NB4 (cell line): ENCODE measurements around the gene PPP1R14C.

ENCODE experiments used
- DNase-seq: peaks from one replicate; pipeline ENCODE4 v3.0.0; 2010; ENCODE audit warnings: low read depth
- H3K4me3 ChIP-seq: one replicate; pipeline ENCODE4 v1.5.1; 2011; ENCODE audit warnings: mild to moderate bottlenecking, low read depth, low read length, moderate library complexity
- MYC ChIP-seq: IDR thresholded peaks from 2 replicates; pipeline ENCODE4 v1.6.1; 2011; ENCODE audit warnings: low read depth, low read length
- POLR2A ChIP-seq: IDR thresholded peaks from 2 replicates; pipeline ENCODE4 v1.6.1; 2011; ENCODE audit warnings: mild to moderate bottlenecking; ENCODE audit not compliant: insufficient read length; ENCODE audit errors: extremely low read depth
- TF ChIP-seq, protein P1 (sequence below): IDR thresholded peaks from 2 replicates; pipeline ENCODE4 v1.6.1; 2011; ENCODE audit warnings: low read depth, low read length
- TF ChIP-seq, protein P2 (sequence below): IDR thresholded peaks from one replicate; pipeline ENCODE4 v1.5.1; 2012; ENCODE audit warnings: low read depth, low read length

The PPP1R14C gene

GRCh38 chr6:150100745-150101144, 42.1 kb upstream of the PPP1R14C start:
- no peak for DNase-seq
- TF ChIP-seq MYC, result no peak
- no peak overlapping the region for H3K4me3 ChIP-seq

- H3K4me3 ChIP-seq, result no peak overlapping the region
- no peak for DNase-seq
- no peak for TF ChIP-seq POLR2A
- TF ChIP-seq MYC, result no peak
- TF ChIP-seq, protein P1, sequence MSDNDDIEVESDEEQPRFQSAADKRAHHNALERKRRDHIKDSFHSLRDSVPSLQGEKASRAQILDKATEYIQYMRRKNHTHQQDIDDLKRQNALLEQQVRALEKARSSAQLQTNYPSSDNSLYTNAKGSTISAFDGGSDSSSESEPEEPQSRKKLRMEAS, result no peak
Measured at GRCh38 chr6:150102750-150103270, 40.0 kb upstream of the PPP1R14C start.

DNA sequence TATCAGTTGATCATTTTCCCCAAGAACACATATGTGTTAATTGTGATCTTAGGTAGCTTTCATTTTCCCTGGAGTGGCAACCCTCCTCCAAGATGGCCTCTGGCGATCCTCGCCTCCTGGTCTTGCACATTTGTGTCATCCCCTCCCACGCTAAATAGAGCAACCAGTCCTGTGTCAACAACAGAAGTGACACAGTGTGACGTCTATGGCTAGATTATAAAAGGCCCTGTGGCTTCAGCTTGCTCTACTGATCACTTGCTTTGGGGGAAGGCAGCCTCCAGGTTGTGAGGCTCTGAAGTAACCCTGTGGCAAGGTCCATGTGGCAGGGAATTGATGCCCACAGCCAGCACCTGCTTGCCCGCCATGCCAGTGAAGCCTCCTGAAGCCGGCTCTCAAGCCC, 30.6 kb upstream of the PPP1R14C start:
- no peak for TF ChIP-seq POLR2A
- TF ChIP-seq, protein P2, sequence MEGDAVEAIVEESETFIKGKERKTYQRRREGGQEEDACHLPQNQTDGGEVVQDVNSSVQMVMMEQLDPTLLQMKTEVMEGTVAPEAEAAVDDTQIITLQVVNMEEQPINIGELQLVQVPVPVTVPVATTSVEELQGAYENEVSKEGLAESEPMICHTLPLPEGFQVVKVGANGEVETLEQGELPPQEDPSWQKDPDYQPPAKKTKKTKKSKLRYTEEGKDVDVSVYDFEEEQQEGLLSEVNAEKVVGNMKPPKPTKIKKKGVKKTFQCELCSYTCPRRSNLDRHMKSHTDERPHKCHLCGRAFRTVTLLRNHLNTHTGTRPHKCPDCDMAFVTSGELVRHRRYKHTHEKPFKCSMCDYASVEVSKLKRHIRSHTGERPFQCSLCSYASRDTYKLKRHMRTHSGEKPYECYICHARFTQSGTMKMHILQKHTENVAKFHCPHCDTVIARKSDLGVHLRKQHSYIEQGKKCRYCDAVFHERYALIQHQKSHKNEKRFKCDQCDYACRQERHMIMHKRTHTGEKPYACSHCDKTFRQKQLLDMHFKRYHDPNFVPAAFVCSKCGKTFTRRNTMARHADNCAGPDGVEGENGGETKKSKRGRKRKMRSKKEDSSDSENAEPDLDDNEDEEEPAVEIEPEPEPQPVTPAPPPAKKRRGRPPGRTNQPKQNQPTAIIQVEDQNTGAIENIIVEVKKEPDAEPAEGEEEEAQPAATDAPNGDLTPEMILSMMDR, result no peak
- no peak for TF ChIP-seq MYC
- TF ChIP-seq, protein P1, result no peak
- no peak for DNase-seq
- no peak overlapping the region for H3K4me3 ChIP-seq

DNA sequence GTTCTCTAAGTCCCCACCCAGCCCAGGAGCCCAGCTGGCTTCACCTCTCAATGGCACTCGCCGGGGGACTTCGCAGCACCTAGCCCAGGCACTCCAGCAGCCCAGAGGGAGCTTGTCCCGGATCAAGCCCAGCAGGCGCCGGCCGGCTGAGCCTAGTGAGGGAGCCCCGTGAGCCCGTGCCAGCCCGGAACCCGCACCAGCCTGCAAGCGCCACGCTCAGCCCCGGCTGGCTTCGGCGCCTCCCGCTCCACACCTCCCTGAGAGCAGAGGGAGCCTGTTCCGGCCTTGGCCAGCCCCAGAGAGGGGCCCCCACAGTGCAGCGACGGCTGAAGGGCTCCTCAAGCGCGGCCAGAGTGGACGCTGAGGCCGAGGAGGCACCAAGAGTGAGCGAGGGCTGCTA, 27.1 kb upstream of the PPP1R14C start:
- no peak for DNase-seq
- TF ChIP-seq, protein P1, result no peak
- no peak for TF ChIP-seq POLR2A
- no peak for TF ChIP-seq MYC
- TF ChIP-seq, protein P2, result no peak
- H3K4me3 ChIP-seq, result no peak overlapping the region

DNA sequence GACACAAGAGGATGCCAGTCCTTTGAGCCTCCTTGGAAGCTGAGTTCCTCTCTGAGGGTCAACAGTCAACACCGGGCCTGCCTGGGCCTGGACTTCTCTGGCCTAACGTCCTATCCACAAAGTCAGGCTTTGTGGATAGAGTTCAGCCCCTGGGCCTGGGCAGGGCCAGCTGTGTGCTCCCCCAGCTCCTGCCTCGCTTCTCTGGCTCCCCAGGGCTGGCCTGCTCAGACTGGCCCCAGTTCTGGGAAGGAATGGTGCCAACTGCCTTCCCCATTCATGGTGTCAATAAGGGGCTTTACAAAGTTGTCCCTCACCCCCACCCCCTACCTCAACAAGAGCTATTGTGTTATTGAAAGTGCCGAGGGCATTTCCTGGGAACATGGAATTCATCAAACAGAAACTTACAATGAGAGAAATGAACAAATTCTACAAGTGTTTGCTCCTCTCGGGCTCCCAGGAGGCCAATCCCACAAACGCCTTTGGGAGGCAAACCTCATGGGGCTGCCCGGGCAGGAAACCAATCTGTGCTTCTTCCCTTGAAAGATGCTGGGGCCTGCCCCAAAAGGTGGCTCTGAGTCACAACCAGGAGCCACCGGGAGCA, 26.5 kb upstream of the PPP1R14C start:
- TF ChIP-seq, protein P1, result no peak
- TF ChIP-seq MYC, result no peak
- TF ChIP-seq, protein P2, result no peak
- no peak for TF ChIP-seq POLR2A
- DNase-seq, result no peak
- H3K4me3 ChIP-seq, result no peak overlapping the region

DNA sequence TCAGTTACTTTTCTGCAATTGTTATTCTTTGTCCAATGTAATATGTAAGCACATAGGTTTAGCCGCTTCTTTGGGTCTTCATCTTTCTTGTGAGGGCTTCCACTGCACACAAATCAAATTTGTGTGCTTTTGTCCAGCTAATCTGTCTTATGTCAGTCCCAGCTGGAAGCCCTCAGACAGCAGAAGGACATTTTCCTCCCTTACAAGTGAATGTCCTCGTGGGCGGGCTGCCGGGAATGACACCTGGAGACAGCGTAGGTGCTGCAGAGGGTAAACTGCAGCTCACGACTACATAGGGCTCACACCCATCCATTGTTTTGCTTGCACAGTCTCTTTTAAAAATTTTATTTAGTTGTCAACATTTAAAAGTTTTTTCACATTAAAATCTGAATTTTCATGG, 24.6 kb upstream of the PPP1R14C start:
- no peak for DNase-seq
- no peak for TF ChIP-seq MYC
- TF ChIP-seq, protein P2, result no peak
- no peak for TF ChIP-seq POLR2A
- TF ChIP-seq, protein P1, result no peak
- no peak overlapping the region for H3K4me3 ChIP-seq

DNA sequence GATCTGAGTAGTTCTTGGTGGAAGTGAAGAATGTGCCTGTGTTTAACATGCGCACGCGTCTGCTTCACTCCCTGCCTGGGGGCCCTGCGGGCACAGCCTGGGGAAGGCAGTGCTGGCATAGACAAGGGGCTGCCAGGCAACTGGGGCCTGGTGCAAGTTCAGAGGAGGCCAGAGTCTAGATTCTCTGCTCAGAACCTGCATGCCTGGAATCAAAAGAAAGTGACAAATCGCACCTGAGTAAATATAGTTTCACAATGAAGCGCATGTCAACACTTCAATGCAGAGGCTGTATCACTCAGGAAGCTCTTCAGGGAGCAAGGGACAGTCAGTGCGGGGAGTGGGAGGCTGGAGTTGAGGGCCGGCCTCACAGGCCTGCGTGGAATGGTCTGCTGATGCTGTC, 24.2 kb upstream of the PPP1R14C start:
- no peak overlapping the region for H3K4me3 ChIP-seq
- no peak for DNase-seq
- TF ChIP-seq, protein P2, result no peak
- no peak for TF ChIP-seq MYC
- no peak for TF ChIP-seq POLR2A
- TF ChIP-seq, protein P1, result no peak
